GM23248 (cell line): ENCODE data around the gene PLXNA1.

Experiments used
- EZH2 ChIP-seq: fragments of 200-600 bp; sonication (generic); IDR thresholded peaks from 2 replicates; pipeline ENCODE4 v1.6.1; 2018; ENCODE audit warnings: antibody characterized with exemption, mild to moderate bottlenecking; ENCODE audit not compliant: insufficient read depth, poor library complexity, severe bottlenecking
- EZH2phosphoT487 ChIP-seq: fragments of 200-600 bp; sonication (generic); IDR thresholded peaks from 2 replicates; pipeline ENCODE4 v1.6.1; 2018; ENCODE audit warnings: antibody characterized with exemption, moderate library complexity, mild to moderate bottlenecking, low read depth; ENCODE audit not compliant: insufficient read depth

GRCh38 chr3:126956361-126956760 lies 26.6 kb upstream of the PLXNA1 start:
- TF ChIP-seq EZH2phosphoT487: no peak
- TF ChIP-seq EZH2: no peak
